Retina (tissue), 1 donor: Measurements from ENCODE around the gene PBX1.
"Not testable (repeated sequence)": the region's sequence is repeated elsewhere in the genome, so short reads cannot be mapped to it uniquely, and the experiment has no call there.

Experiments
- DNase-seq: peaks from one replicate; pipeline ENCODE4 v3.0.0-alpha.2; 2016

Gene PBX1

GRCh38 chr1:164592634-164593033 is 33.6 kb downstream of the PBX1 start:
- DNase-seq = no peak

- no peak for DNase-seq
Observed at GRCh38 chr1:164595212-164595611, 36.2 kb downstream of the PBX1 start.

- no peak for DNase-seq
Observed at GRCh38 chr1:164596172-164596571, 37.2 kb downstream of the PBX1 start.

GRCh38 chr1:164598719-164599118 is 39.7 kb downstream of the PBX1 start:
- no peak for DNase-seq

GRCh38 chr1:164599272-164599671 is 40.3 kb downstream of the PBX1 start:
- DNase-seq = no peak

- no peak for DNase-seq
Observed at GRCh38 chr1:164601399-164602100, 42.6 kb downstream of the PBX1 start.

GRCh38 chr1:164602101-164602422 is 43.1 kb downstream of the PBX1 start:
- DNase-seq = no peak

- DNase-seq = peak; percentile 47
Observed at GRCh38 chr1:164602480-164603093, 43.6 kb downstream of the PBX1 start.

- DNase-seq = not testable (repeated sequence)
Observed at GRCh38 chr1:164603805-164604204, 44.8 kb downstream of the PBX1 start.

- DNase-seq = no peak
Observed at GRCh38 chr1:164604541-164604940, 45.6 kb downstream of the PBX1 start.

- DNase-seq = no peak
Observed at GRCh38 chr1:164605254-164606091, 46.5 kb downstream of the PBX1 start.

GRCh38 chr1:164607351-164607750 is 48.4 kb downstream of the PBX1 start:
- DNase-seq = no peak

GRCh38 chr1:164608651-164609057 is 49.7 kb downstream of the PBX1 start:
- DNase-seq = no peak

GRCh38 chr1:164609089-164609488 is 50.1 kb downstream of the PBX1 start:
- no peak for DNase-seq

GRCh38 chr1:164610538-164611222 is 51.7 kb downstream of the PBX1 start:
- no peak for DNase-seq

- DNase-seq = peak; percentile 69
Observed at GRCh38 chr1:164611754-164612642, 53.0 kb downstream of the PBX1 start.

GRCh38 chr1:164613176-164613575 is 54.2 kb downstream of the PBX1 start:
- DNase-seq = no peak

GRCh38 chr1:164614316-164614715 is 55.3 kb downstream of the PBX1 start:
- DNase-seq = no peak

GRCh38 chr1:164617377-164618201 is 58.6 kb downstream of the PBX1 start:
- no peak for DNase-seq

GRCh38 chr1:164618202-164618564 is 59.2 kb downstream of the PBX1 start:
- DNase-seq = no peak

- DNase-seq = no peak
Observed at GRCh38 chr1:164619006-164619784, 60.2 kb downstream of the PBX1 start.
